ENCODE data around the gene DSCAM. TPM values are rescaled to one million over a fixed set of nuclear protein-coding genes. Genes with fewer than 3 reads are reported as not detected.

The DSCAM gene
- polyA plus RNA-seq, 1 experiment: 0.10 TPM

DNA sequence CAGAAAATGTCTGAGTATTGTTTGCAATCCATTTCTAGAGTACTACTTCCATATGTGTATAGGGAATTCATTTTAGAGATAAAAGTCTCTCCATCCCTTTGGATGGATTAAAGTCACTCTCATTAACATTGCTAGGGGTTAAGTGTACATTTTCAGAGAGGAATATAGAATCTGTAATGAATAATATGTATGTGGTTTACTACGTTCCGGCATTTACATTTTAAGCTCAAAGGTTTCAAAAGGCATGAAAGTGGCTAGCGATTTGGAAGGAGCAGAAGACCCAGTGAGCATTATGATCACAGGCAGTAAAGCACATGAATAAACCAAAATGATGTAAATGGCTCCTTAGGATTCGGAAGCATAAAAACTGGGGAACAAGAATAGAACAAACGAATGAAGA lies 123.0 kb downstream of the DSCAM start:
- ChIA-PET POLR2A (no interaction called here), CTCF (interaction anchor here (1.3 kb wide), 1 partner anchor 10 kb away, joined by 3 read pairs; no protein-coding TSS in a partner anchor)
- no peaks in the 10 kb centered on the region for H3K36me3 ChIP-seq (ENCODE audit: control insufficient read depth, insufficient read depth, low read length)

DNA sequence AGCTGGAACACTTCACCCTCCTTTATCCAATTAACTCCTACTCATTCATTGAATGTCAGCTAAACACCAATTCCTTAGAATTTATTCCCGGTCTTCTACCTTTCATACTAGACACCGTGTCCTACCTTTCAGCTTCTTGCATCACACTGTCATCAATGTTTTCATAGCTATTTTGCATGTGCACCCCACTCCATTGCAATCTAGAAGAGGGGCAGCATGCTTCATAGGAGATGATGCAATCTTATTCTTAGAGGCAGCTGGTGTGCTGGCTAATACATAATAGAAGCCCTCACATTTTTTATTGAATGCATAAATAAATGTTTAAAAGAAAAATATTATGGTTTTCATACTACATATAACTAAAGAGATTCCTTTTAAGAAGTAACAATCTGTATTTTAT lies 123.6 kb downstream of the DSCAM start:
- Histone ChIP-seq H3K27me3 (ENCODE audit: control insufficient read depth, insufficient read depth, low read length) (no peaks in the 10 kb centered on the region), H3K36me3 (ENCODE audit: control insufficient read depth, insufficient read depth, low read length) (no peaks in the 10 kb centered on the region), H3K4me3 (ENCODE audit: low read depth, low read length) (no peak overlapping the region)
- TF ChIP-seq CTCF (IDR thresholded peaks at IDR 0.05; ENCODE audit: insufficient read depth, low read depth, low read length): no peak
- ChIA-PET POLR2A (no interaction called here), CTCF (interaction anchor here (1.3 kb wide), 1 partner anchor 9 kb away, joined by 3 read pairs; no protein-coding TSS in a partner anchor)
- no peak for DNase-seq (ENCODE audit: low read depth)

More for the DNA sequence above, 123.0 kb downstream of the DSCAM start:
- no peak for TF ChIP-seq CTCF (IDR thresholded peaks at IDR 0.05; ENCODE audit: insufficient read depth, low read depth, low read length)
- Histone ChIP-seq H3K27me3 (ENCODE audit: control insufficient read depth, insufficient read depth, low read length) (no peaks in the 10 kb centered on the region), H3K4me3 (ENCODE audit: low read depth, low read length) (no peak overlapping the region)
- no peak for DNase-seq (ENCODE audit: low read depth)

DNA sequence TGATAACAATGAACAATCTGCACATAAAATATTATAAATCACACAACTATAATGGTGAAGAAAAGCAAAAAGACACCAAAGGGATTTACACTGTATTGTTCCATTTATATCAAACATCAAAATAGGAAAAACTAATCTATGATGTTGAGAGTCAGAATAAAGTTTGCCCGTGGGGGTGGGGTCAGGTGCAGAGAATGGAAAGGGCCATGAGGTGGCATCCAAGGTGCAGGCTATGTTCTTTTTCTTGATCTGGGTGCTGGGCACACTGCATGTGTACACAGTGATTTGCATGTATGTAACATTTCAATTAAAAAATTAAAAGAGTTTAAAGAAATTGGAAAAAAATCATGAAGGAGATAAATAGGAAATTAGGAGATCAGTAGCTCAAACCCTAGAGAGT lies 127.3 kb downstream of the DSCAM start:
- Histone ChIP-seq H3K4me3 (ENCODE audit: low read depth, low read length) (no peak overlapping the region), H3K36me3 (ENCODE audit: control insufficient read depth, insufficient read depth, low read length) (no peaks in the 10 kb centered on the region), H3K27me3 (ENCODE audit: control insufficient read depth, insufficient read depth, low read length) (no peaks in the 10 kb centered on the region)
- POLR2A ChIA-PET: no interaction called here
- DNase-seq (ENCODE audit: low read depth): no peak
- CTCF ChIA-PET: no interaction called here
- TF ChIP-seq CTCF (IDR thresholded peaks at IDR 0.05; ENCODE audit: insufficient read depth, low read depth, low read length): no peak

- Histone ChIP-seq H3K4me3 (ENCODE audit: low read depth, low read length) (no peak overlapping the region), H3K27me3 (ENCODE audit: control insufficient read depth, insufficient read depth, low read length) (no peaks in the 10 kb centered on the region), H3K36me3 (ENCODE audit: control insufficient read depth, insufficient read depth, low read length) (no peaks in the 10 kb centered on the region)
- ChIA-PET POLR2A (no interaction called here), CTCF (no interaction called here)
- no peak for DNase-seq (ENCODE audit: low read depth)
- no peak for TF ChIP-seq CTCF (IDR thresholded peaks at IDR 0.05; ENCODE audit: insufficient read depth, low read depth, low read length)
Measured at GRCh38 chr21:40717028-40717427, 129.9 kb downstream of the DSCAM start.

DNA sequence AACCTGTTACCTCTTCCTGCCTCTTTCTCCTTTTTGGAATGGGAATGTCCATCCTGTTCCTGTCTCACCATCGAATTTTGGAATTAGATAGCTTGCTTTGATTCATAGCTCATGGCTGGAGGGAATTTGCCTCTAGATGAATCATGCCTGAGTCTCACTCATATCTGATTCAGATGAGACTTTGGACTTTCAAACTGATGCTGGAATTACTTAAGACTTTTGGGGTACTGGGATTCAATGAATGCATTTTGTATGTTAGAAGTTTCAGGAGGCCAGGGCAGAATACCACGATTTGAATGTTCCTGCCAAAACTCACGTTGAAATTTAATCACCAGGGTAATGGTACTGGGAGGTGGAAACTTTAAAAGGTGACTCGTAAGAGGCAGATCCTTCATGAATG lies 132.4 kb downstream of the DSCAM start:
- ChIA-PET POLR2A (no interaction called here), CTCF (interaction anchor here (0.6 to 0.9 kb wide), 2 partner anchors 9 to 17 kb away, joined by 3 read pairs; no protein-coding TSS in a partner anchor)
- Histone ChIP-seq H3K4me3 (ENCODE audit: low read depth, low read length) (no peak overlapping the region), H3K36me3 (ENCODE audit: control insufficient read depth, insufficient read depth, low read length) (no peaks in the 10 kb centered on the region), H3K27me3 (ENCODE audit: control insufficient read depth, insufficient read depth, low read length) (no peaks in the 10 kb centered on the region)
- no peak for DNase-seq (ENCODE audit: low read depth)
- TF ChIP-seq CTCF (IDR thresholded peaks at IDR 0.05; ENCODE audit: insufficient read depth, low read depth, low read length): no peak
